ENCODE measurements around the gene SCFD2. TPM values are rescaled to one million over a fixed set of nuclear protein-coding genes. Genes with fewer than 3 reads are reported as not detected.

Gene SCFD2
- total RNA-seq, 1 donor from 2014 or later = 11.9 TPM

GRCh38 chr4:52932591-52933470 lies 433.0 kb downstream of the SCFD2 start:
- Histone ChIP-seq H4K20me1 (ENCODE audit: insufficient read depth, low read length) (no peaks in the 10 kb centered on the region), H3K9me3 (ENCODE audit: insufficient read depth, low read depth, low read length) (no peaks in the 10 kb centered on the region), H3K4me2 (ENCODE audit: low read length) (peak overlapping the region; percentile 45), H3K9ac (ENCODE audit: low read length) (no peak overlapping the region), H3K27me3 (ENCODE audit: insufficient read depth, low read length) (no peaks in the 10 kb centered on the region), H3K27ac (ENCODE audit: low read depth, low read length) (peak overlapping the region; percentile 18), H2AFZ (ENCODE audit: low read depth, low read length) (no peak overlapping the region), H3K36me3 (ENCODE audit: insufficient read depth, low read length) (no peaks in the 10 kb centered on the region), H3K79me2 (ENCODE audit: insufficient read depth, low read length) (no peaks in the 10 kb centered on the region), H3K4me1 (ENCODE audit: insufficient read depth, low read length) (peaks cover 10% of the 10 kb centered on the region), H3K4me3 (ENCODE audit: insufficient read depth, low read depth, low read length) (no peak overlapping the region)
- no peak for TF ChIP-seq EZH2 (IDR thresholded peaks at IDR 0.05; ENCODE audit: insufficient read depth, low read length)
- TF ChIP-seq, protein P1, sequence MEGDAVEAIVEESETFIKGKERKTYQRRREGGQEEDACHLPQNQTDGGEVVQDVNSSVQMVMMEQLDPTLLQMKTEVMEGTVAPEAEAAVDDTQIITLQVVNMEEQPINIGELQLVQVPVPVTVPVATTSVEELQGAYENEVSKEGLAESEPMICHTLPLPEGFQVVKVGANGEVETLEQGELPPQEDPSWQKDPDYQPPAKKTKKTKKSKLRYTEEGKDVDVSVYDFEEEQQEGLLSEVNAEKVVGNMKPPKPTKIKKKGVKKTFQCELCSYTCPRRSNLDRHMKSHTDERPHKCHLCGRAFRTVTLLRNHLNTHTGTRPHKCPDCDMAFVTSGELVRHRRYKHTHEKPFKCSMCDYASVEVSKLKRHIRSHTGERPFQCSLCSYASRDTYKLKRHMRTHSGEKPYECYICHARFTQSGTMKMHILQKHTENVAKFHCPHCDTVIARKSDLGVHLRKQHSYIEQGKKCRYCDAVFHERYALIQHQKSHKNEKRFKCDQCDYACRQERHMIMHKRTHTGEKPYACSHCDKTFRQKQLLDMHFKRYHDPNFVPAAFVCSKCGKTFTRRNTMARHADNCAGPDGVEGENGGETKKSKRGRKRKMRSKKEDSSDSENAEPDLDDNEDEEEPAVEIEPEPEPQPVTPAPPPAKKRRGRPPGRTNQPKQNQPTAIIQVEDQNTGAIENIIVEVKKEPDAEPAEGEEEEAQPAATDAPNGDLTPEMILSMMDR (IDR thresholded peaks at IDR 0.05; ENCODE audit: insufficient read depth, low read depth, low read length) = no peak
- Mint-ChIP-seq H3K4me1 (ENCODE audit: low read depth, unreplicated experiment) (peaks cover 4% of the 10 kb centered on the region), H3K27ac (ENCODE audit: unreplicated experiment) (no peak overlapping the region), H3K27me3 (ENCODE audit: low read depth, unreplicated experiment) (no peaks in the 10 kb centered on the region), H3K9me3 (ENCODE audit: unreplicated experiment) (peaks cover 3% of the 10 kb centered on the region), H3K36me3 (ENCODE audit: low read depth, unreplicated experiment) (peaks cover 2% of the 10 kb centered on the region), H3K4me3 (ENCODE audit: unreplicated experiment) (no peak overlapping the region)
- FAIRE-seq = peak; percentile 55
- peak; percentile 39 for DNase-seq (ENCODE audit: low read depth)

DNA sequence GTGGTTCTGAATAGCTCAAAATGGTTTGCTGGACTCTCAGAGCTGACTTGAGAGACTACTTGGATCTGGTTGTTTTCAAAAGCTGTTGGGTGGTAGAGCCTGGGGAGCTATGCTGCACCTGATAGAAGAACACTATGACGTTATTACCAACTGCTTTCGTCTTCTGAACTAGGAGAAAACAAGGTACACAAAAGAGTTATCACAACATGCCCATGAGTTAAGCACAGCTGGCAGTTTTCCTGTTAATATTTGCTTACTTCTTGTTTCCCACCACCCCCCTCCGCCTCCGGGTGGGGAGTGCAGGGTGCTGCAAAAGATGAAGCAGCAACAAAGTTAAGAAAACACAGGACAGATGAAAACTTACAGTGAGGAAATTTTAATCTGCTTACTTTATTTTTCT lies 434.6 kb downstream of the SCFD2 start:
- Histone ChIP-seq H3K27ac (ENCODE audit: low read depth, low read length) (no peak overlapping the region), H3K9ac (ENCODE audit: low read length) (no peak overlapping the region), H3K4me2 (ENCODE audit: low read length) (no peak overlapping the region), H3K79me2 (ENCODE audit: insufficient read depth, low read length) (no peaks in the 10 kb centered on the region), H3K4me3 (ENCODE audit: insufficient read depth, low read depth, low read length) (no peak overlapping the region), H3K27me3 (ENCODE audit: insufficient read depth, low read length) (no peaks in the 10 kb centered on the region), H3K9me3 (ENCODE audit: insufficient read depth, low read depth, low read length) (no peaks in the 10 kb centered on the region), H3K36me3 (ENCODE audit: insufficient read depth, low read length) (no peaks in the 10 kb centered on the region), H4K20me1 (ENCODE audit: insufficient read depth, low read length) (no peaks in the 10 kb centered on the region), H3K4me1 (ENCODE audit: insufficient read depth, low read length) (peaks cover 10% of the 10 kb centered on the region), H2AFZ (ENCODE audit: low read depth, low read length) (no peak overlapping the region)
- Mint-ChIP-seq H3K36me3 (ENCODE audit: low read depth, unreplicated experiment) (no peaks in the 10 kb centered on the region), H3K27me3 (ENCODE audit: low read depth, unreplicated experiment) (no peaks in the 10 kb centered on the region), H3K9me3 (ENCODE audit: unreplicated experiment) (no peaks in the 10 kb centered on the region), H3K4me3 (ENCODE audit: unreplicated experiment) (no peak overlapping the region), H3K27ac (ENCODE audit: unreplicated experiment) (no peak overlapping the region), H3K4me1 (ENCODE audit: low read depth, unreplicated experiment) (peaks cover 4% of the 10 kb centered on the region)
- FAIRE-seq = no peak
- no peak for DNase-seq (ENCODE audit: low read depth)
- no peak for TF ChIP-seq EZH2 (IDR thresholded peaks at IDR 0.05; ENCODE audit: insufficient read depth, low read length)
- TF ChIP-seq, protein P1 (IDR thresholded peaks at IDR 0.05; ENCODE audit: insufficient read depth, low read depth, low read length) = no peak

Data from astrocyte (in vitro differentiated cells and primary cell).